IMR-90 (cell line): Measurements from ENCODE around the gene SMAD2. TPM values are rescaled to one million over a fixed set of nuclear protein-coding genes. Genes with fewer than 3 reads are reported as not detected.

Source experiments
- ATAC-seq: fragments of 200-7000 bp; cut with Tn5 transposase; 2 replicates; pipeline ENCODE4 v1.9.1; 2020; ENCODE audit warnings: low read depth, mild to moderate bottlenecking, moderate library complexity
- BruUV-seq: library from RNA; stranded (reverse); fragments of 400-500 nt; replicated peaks from 2 replicates; lab custom pipeline; 2021; lab: Mats Ljungman, UMichigan
- CTCF ChIA-PET: fragments of 300-600 bp; formaldehyde crosslinking; extraction: SDS; loops from one replicate; lab custom pipeline; 2021; ENCODE audit warnings: antibody characterized with exemption; lab: Yijun Ruan, JAX
- POLR2A ChIA-PET: fragments of 300-600 bp; sonication (Branson Sonifier 250); formaldehyde crosslinking; loops from one replicate; lab custom pipeline; 2022; ENCODE audit warnings: antibody characterized with exemption; ENCODE audit not compliant: unreplicated experiment; lab: Charles Lee
- DNase-seq: peaks from one replicate; pipeline ENCODE4 v3.0.0; 2013
- H2AFZ ChIP-seq: replicated peaks from 2 replicates; pipeline ENCODE3; 2013; ENCODE audit warnings: low read length, mild to moderate bottlenecking; ENCODE audit not compliant: poor library complexity
- H2AK5ac ChIP-seq: 2 replicates; pipeline ENCODE4 v1.6.1; 2013; ENCODE audit warnings: low read depth, low read length, inconsistent platforms
- H2AK9ac ChIP-seq: replicated peaks from 2 replicates; pipeline ENCODE3; 2013; ENCODE audit warnings: mild to moderate bottlenecking, low read depth, low read length, moderate library complexity; ENCODE audit not compliant: poor library complexity
- H2BK120ac ChIP-seq: 2 replicates; pipeline ENCODE4 v1.6.1; 2013; ENCODE audit warnings: low read depth, low read length, inconsistent platforms
- H2BK15ac ChIP-seq: 3 replicates; pipeline ENCODE4 v1.6.1; 2013; ENCODE audit warnings: low read depth, low read length, inconsistent platforms
- H2BK20ac ChIP-seq: 2 replicates; pipeline ENCODE4 v1.6.1; 2013; ENCODE audit warnings: low read depth, mild to moderate bottlenecking, inconsistent platforms, low read length, moderate library complexity
- H2BK5ac ChIP-seq: 2 replicates; pipeline ENCODE4 v1.6.1; 2013; ENCODE audit warnings: mild to moderate bottlenecking, low read depth, low read length, inconsistent platforms; ENCODE audit not compliant: poor library complexity, severe bottlenecking
- H3K14ac ChIP-seq: replicated peaks from 2 replicates; pipeline ENCODE4 v1.6.1; 2013; ENCODE audit warnings: low read depth, low read length, inconsistent platforms
- H3K18ac ChIP-seq: 2 replicates; pipeline ENCODE4 v1.6.1; 2013; ENCODE audit warnings: low read depth, low read length, control low read depth
- H3K23ac ChIP-seq: 2 replicates; pipeline ENCODE4 v1.6.1; 2013; ENCODE audit warnings: low read depth, low read length, inconsistent platforms
- H3K27ac ChIP-seq: 2 replicates; pipeline ENCODE4 v1.5.1; 2013; ENCODE audit warnings: mild to moderate bottlenecking, control low read depth, low read length; ENCODE audit not compliant: insufficient read depth
- H3K27me3 ChIP-seq: 2 replicates; pipeline ENCODE4 v1.6.1; 2013; ENCODE audit warnings: low read length; ENCODE audit not compliant: control insufficient read depth, insufficient read depth
- H3K36me3 ChIP-seq: 2 replicates; pipeline ENCODE4 v1.6.1; 2013; ENCODE audit warnings: low read length, mixed read lengths; ENCODE audit not compliant: control insufficient read depth, insufficient read depth
- H3K4ac ChIP-seq: 2 replicates; pipeline ENCODE4 v1.6.1; 2013; ENCODE audit warnings: low read depth, low read length, inconsistent platforms
- H3K4me1 ChIP-seq: 2 replicates; pipeline ENCODE4 v1.6.1; 2013; ENCODE audit warnings: low read length, mixed read lengths; ENCODE audit not compliant: control insufficient read depth, insufficient read depth
- H3K4me2 ChIP-seq: 2 replicates; pipeline ENCODE4 v1.6.1; 2013; ENCODE audit warnings: low read depth, mild to moderate bottlenecking, control low read depth, low read length, moderate library complexity
- H3K4me3 ChIP-seq: 2 replicates; pipeline ENCODE4 v1.5.1; 2013; ENCODE audit warnings: low read depth, mild to moderate bottlenecking, control low read depth, low read length, moderate library complexity; ENCODE audit not compliant: insufficient read depth
- H3K56ac ChIP-seq: 2 replicates; pipeline ENCODE4 v1.6.1; 2013; ENCODE audit warnings: low read length, inconsistent platforms; ENCODE audit not compliant: insufficient read depth; ENCODE audit errors: extremely low read depth
- H3K79me1 ChIP-seq, 2 experiments: 2 replicates each; pipeline ENCODE4 v1.6.1; 2013; ENCODE audit warnings: low read length in 2 of 2, inconsistent platforms in 1 of 2, low read depth in 1 of 2
- H3K9ac ChIP-seq: 2 replicates; pipeline ENCODE4 v1.6.1; 2013; ENCODE audit warnings: low read depth, low read length, control low read depth
- H3K9me1 ChIP-seq: 2 replicates; pipeline ENCODE4 v1.6.1; 2013; ENCODE audit warnings: low read length, inconsistent platforms; ENCODE audit not compliant: insufficient read depth
- H3K9me3 ChIP-seq: 2 replicates; pipeline ENCODE4 v1.6.1; 2013; ENCODE audit warnings: low read length; ENCODE audit not compliant: control insufficient read depth, insufficient read depth
- H4K20me1 ChIP-seq: 2 replicates; pipeline ENCODE4 v1.6.1; 2013; ENCODE audit warnings: low read length, inconsistent platforms; ENCODE audit not compliant: insufficient read depth
- H4K5ac ChIP-seq: 2 replicates; pipeline ENCODE4 v1.6.1; 2013; ENCODE audit warnings: mild to moderate bottlenecking, low read depth, low read length, control low read depth
- H4K8ac ChIP-seq, 2 experiments: 2 replicates each; pipeline ENCODE4 v1.6.1; 2013; ENCODE audit warnings: low read depth in 2 of 2, low read length in 2 of 2, control low read depth in 1 of 2, inconsistent platforms in 1 of 2
- H4K91ac ChIP-seq: 2 replicates; pipeline ENCODE4 v1.6.1; 2013; ENCODE audit warnings: low read depth, low read length, inconsistent platforms; ENCODE audit not compliant: insufficient read depth
- FOS ChIP-seq: fragments of 150-350 bp; IDR thresholded peaks from 2 replicates; pipeline ENCODE4 v1.6.1; 2016; ENCODE audit warnings: low read depth, low read length
- NFE2L2 ChIP-seq: fragments of 150-350 bp; IDR thresholded peaks from 2 replicates; pipeline ENCODE4 v1.6.1; 2016; ENCODE audit warnings: low read depth, mild to moderate bottlenecking, low read length
- WGBS, 2 experiments: methylation state at CpG; one replicate each; pipeline versions ENCODE4 v1.1.5 to v1.1.7; 2013; ENCODE audit warnings: missing lambda C conversion rate in 2 of 2; ENCODE audit not compliant: insufficient read length in 1 of 2; ENCODE audit errors: extremely low coverage in 2 of 2; 5-methylcytosine and 5-hydroxymethylcytosine counted together
- dilution Hi-C: fragments of 300-500 bp; cut with HindIII; formaldehyde crosslinking; loops from one replicate; pipeline ENCODE4 v1.14.3; 2018; ENCODE audit warnings: low sequenced_read_pairs; ENCODE audit not compliant: unreplicated experiment
- in situ Hi-C: fragments of 300-500 bp; cut with MboI; formaldehyde crosslinking; loops from 3 replicates; pipeline ENCODE4 v1.14.3; 2019; ENCODE audit warnings: low sequenced_read_pairs, inconsistent platforms, mixed read lengths
- intact Hi-C: fragments of 100-400 bp; cut with micrococcal nuclease; formaldehyde crosslinking; loops from 2 replicates; pipeline ENCODE4 v1.10.0; 2022
- polyA plus RNA-seq, 3 experiments: library from polyadenylated mRNA; depleted of rRNA; stranded (reverse); fragments of >200 nt; gene quantifications; 2 replicates each; pipeline ENCODE4 v1.2.3, GENCODE V29; 2012; ENCODE audit warnings: low replicate concordance in 1 of 3
- total RNA-seq: library from RNA; depleted of rRNA; stranded (reverse); fragments of >200 nt; gene quantifications from 2 replicates; pipeline ENCODE4 v1.2.3, GENCODE V29; 2012
- TF ChIP-seq, protein P1 (sequence below): fragments of 150-350 bp; IDR thresholded peaks from 2 replicates; pipeline ENCODE4 v1.6.1; 2016; ENCODE audit warnings: low read depth, mild to moderate bottlenecking, low read length, moderate library complexity, borderline replicate concordance

SMAD2 gene
- total and polyA plus RNA-seq, 2 of the 4 experiments (the other 2 are of a cell fraction) = 41.7 to 171 TPM

DNA sequence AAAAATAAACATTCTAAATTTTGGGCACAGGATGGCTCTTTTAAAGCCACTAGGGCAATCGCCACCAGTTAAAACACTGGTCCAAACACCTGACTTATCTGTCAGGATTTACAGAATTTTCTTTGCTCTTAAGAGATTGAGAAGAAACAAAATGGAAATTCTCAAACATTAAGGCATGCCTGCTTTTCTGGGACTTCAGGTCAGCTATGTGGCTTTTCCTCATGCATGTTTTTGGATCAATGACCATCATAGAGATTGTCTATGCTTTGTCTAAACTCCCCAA is 112.7 kb downstream of the SMAD2 start:
- H2BK5ac ChIP-seq = no peak overlapping the region
- ATAC-seq = peak; percentile 27; the same call in 1 of the 2 replicates
- intact Hi-C loops = no loop called here
- H3K56ac ChIP-seq = no peak overlapping the region
- no peak overlapping the region for H2AK5ac ChIP-seq
- H2BK15ac ChIP-seq = no peak overlapping the region
- no peak overlapping the region for H4K8ac ChIP-seq
- no peaks in the 10 kb centered on the region for H3K79me1 ChIP-seq
- ChIA-PET POLR2A (no interaction called here), CTCF (interaction anchor here (0.7 kb wide), 1 partner anchor 991 kb away, joined by 4 read pairs; no protein-coding TSS in a partner anchor)
- BruUV-seq = no TSS peak
- no peak for DNase-seq
- no peak overlapping the region for H3K4ac ChIP-seq
- no peaks in the 10 kb centered on the region for H3K4me1 ChIP-seq
- H3K14ac ChIP-seq = no peak overlapping the region
- no peak overlapping the region for H2AK9ac ChIP-seq
- dilution Hi-C loops = no loop called here
- H4K20me1 ChIP-seq = no peaks in the 10 kb centered on the region
- no peak overlapping the region for H2AFZ ChIP-seq
- no peaks in the 10 kb centered on the region for H3K36me3 ChIP-seq
- peak overlapping the region; percentile 17; the same call in 1 of the 2 replicates for H3K4me3 ChIP-seq
- no peaks in the 10 kb centered on the region for H3K27me3 ChIP-seq
- no peak for TF ChIP-seq FOS
- TF ChIP-seq NFE2L2 = no peak
- TF ChIP-seq, protein P1, sequence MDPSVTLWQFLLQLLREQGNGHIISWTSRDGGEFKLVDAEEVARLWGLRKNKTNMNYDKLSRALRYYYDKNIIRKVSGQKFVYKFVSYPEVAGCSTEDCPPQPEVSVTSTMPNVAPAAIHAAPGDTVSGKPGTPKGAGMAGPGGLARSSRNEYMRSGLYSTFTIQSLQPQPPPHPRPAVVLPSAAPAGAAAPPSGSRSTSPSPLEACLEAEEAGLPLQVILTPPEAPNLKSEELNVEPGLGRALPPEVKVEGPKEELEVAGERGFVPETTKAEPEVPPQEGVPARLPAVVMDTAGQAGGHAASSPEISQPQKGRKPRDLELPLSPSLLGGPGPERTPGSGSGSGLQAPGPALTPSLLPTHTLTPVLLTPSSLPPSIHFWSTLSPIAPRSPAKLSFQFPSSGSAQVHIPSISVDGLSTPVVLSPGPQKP = no peak
- no peak overlapping the region for H3K18ac ChIP-seq
- no peaks in the 10 kb centered on the region for H3K9me3 ChIP-seq
- no peak overlapping the region for H4K5ac ChIP-seq
- no peak overlapping the region for H3K27ac ChIP-seq
- no peak overlapping the region for H2BK20ac ChIP-seq
- H3K9ac ChIP-seq = no peak overlapping the region
- WGBS, 2 experiments = no CpG with 5 or more reads among the region's 1 CpG
- H3K9me1 ChIP-seq = no peaks in the 10 kb centered on the region
- H2BK120ac ChIP-seq = no peak overlapping the region
- in situ Hi-C loops = no loop called here
- H4K91ac ChIP-seq = no peak overlapping the region
- H3K4me2 ChIP-seq = peak overlapping the region; percentile 69; the same call in 1 of the 2 replicates
- H3K23ac ChIP-seq = no peak overlapping the region
